Occipital lobe (tissue), 2 donors: Measurements from ENCODE around the gene BCAT1. TPM values are rescaled to one million over a fixed set of nuclear protein-coding genes. Genes with fewer than 3 reads are reported as not detected.

Experiments
- DNase-seq: peaks from one replicate; lab custom pipeline; 2025; lab: John Stamatoyannopoulos, UW
- total RNA-seq: library from RNA; depleted of rRNA; stranded (reverse); fragments of >200 nt; gene quantifications from one replicate; pipeline ENCODE4 v1.2.3, GENCODE V29; 2014

BCAT1 gene, protein sequence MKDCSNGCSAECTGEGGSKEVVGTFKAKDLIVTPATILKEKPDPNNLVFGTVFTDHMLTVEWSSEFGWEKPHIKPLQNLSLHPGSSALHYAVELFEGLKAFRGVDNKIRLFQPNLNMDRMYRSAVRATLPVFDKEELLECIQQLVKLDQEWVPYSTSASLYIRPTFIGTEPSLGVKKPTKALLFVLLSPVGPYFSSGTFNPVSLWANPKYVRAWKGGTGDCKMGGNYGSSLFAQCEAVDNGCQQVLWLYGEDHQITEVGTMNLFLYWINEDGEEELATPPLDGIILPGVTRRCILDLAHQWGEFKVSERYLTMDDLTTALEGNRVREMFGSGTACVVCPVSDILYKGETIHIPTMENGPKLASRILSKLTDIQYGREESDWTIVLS
- total RNA-seq, result 45.2 TPM

DNA sequence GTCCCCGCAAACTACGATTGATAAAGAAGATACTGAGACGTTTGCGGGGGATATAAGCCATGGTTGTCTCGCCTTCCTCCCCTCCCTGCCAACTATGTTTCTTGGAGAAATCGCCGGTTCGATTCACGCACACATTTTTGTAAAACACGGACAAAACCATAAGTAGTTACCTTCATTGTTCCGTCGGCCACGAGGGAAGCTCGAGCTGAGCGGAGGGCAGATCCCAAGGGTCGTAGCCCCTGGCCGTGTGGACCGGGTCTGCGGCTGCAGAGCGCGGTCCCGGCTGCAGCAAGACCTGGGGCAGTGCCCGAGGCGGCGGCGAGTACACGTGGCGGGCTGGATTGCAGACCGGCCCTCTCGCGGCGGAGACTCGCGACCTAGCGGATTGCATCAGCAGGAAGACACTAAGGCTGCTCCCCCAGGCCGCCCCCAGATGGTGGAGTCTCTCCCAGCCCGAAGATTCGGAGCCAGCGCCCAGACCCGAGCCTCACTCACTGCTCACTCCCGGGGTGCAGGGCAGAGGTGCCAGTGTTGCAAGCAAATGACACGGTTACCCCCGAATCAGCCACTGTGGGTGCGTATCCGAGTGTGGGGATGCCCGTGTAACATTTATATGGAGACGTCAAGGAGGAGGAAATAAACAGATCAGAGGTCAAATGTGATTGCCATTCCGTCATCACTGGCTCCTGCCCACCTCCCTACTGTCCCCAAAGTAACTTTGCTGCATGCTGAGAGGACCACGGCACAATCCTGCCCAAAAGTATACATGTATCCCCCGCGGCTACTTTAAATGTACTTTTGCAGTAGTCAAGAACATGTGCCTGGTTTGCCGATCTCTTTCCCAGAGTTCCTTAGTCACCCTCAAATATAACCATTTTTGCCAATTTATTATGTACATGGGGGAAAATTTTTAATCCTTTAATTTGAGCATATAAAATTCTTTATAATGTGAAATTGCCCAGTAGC, at the start of gene BCAT1:
BCAT1 (minus strand) TSS at position 345 of the 966 bp plus-strand sequence; CDS start at position 176, 169 bp downstream.
- no peak for DNase-seq

DNA sequence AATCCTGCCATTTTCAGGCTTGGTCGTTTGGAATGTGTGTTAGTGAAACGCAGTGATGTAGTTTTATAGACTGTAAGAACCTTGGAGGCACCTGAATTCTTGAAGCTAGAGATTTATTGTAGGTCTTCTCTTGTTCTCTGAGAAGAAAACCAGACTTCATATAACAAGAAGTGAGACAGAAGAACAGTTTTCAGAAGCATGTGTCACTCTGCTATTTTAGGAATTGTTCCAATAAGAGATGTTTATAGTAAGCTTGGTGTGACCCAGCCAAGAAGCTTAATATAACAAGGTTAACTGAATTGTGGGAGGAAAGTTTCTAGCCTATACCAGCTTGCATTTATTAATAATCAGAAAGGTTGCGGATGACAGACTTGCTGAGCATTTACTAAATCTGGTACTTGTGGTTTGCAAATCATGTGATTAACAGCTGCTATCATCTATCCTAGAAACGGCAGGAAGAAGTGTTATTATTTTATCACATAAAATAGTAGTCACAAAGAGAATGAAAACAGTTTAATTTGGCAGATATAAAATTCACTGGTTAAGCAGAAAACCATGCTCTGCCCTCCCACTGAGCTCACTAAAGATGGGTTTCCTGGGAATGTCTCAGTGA, 49.2 kb upstream of the BCAT1 start:
- DNase-seq, result no peak

DNA sequence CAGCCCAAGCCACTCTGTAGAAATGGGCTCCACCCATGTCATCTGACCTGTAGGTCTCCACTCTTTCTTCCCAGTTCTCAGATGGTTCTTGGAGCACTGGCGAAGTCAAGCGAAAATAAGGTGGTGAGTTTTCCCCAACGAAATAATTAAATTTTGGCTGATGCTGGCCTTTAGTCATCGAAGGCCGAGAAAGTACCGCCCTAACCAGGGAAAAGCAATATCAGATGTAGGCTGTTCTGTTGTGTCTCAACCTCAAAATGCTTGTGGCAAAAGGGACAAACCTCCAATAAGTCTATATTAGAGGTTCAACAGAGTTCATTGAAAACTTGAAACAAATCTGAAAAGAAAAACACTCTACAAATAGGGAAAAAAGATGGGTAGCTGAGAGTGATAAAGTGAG, 48.6 kb upstream of the BCAT1 start:
- DNase-seq, result no peak

DNA sequence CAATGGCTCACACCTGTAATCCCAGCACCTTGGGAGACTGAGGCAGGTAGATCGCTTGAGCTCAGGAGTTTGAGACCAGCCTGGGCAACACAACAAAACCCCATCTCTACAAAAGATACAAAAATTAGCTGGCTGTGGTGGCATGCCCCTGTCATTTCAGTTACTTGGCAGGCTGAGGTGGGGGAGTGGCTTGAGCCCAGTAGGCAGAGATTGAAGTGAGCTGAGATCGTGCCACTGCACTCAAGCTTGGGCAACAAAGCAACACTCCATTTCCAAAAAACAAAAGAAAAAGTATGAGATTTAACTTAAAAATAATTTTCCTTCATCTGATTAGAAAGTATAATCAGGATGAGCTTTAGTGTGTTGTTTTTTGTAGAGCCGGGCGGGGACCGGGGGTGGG, 47.9 kb upstream of the BCAT1 start:
- DNase-seq, result no peak

DNA sequence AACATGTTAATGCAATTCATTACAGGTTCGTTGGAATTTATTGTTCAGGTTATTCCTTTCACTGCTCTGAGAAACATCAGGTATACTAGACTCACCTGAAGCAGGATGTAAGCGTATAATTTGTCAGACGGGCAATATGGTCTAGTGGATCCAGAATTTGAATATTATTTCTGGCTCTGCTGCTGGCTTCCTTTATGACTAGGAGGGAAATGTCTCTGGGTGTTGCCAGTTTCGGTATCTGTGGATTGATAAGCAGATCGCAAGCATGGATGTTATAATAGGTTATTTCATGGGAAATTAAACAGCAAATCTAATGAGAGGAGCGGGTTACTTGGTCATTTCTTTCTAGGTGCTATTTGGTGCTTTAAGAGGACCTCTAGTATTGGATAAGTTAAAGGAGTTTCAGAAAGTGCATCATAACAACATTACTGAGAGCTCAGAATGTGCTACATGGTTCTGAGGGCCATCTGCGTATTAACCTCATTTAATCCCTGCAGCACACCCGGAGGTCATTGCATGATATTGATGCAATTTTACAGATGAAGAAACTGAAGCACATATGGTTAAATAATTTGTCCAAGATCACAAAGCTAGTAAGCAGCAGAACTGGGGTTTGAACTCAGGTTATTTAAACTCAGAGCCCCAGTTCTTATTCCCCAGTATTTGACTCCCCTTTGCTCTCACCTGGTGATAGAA, 47.3 kb upstream of the BCAT1 start:
- DNase-seq, result no peak

DNA sequence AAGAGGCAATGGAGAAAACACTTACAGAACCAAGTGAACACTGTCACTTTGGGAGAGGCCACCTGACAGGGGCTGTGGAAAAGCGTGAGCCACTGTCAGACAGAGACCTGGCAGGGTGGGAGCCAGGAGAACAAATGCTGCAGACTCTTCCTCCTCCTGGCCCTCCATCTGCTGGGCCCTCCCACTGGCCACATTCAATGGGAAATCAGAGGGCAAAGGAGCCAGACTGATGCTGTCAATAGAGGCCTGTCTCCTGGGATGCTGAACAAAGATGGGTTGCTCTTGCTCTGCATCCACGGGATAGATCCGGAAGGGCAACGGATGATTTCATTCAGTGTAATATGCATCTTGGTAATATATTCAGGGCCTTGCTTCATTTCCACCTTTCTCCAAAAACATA, 44.9 kb upstream of the BCAT1 start:
- no peak for DNase-seq

DNA sequence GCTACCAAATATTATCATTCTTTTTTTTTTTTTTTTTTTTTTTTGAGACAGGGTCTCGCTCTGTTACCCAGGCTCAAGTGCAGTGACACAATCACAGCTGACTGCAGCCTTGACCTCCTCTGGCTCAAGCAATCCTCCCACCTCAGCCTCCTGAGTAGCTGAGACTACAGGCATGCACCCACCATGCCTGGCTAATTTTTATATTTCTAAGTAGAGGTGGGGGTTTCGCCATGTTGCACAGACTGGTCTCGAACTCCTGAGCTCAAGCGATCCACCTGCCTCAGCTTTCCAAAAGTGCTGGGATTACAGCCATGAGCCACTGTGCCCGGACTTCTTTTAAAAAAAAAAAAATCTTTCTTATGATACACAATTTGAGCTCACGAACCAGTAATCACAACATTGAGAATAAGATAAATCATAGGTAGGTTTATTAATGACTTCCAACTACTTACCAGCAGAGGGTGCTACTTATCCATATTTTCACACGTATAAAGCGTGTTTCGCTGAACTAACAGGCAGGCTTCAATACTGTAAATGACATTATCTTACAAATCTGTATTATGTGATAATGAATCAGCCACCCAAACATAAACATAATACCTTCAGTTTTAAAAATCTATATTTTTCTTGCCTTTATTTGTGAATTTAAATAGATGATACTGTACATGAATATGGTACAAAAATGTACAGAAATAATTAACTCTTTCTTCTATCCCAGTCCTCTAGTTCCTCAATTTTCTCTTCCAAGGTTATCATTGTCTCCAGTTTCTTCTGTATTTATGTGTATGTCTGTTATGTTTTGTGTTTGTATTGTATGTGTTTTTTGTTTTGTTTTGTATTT, 42.5 kb upstream of the BCAT1 start:
- DNase-seq, result no peak

DNA sequence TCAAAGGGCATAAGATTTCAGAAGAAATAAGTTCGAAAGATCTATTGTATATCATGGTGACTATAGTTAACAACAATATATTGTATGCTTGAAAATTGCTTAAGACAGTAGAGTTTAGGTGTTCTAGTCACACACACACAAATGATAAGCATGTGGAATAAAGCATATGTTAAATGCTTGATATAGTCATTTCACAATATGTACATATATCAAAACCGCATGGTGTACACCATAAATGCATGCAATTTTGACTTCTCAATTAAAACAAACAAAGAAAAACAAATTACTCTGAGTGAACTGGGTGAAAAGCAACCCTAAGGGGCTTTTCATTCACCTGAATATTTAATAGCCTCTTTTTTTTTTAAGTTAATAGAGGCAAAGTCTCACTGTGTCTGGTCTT, 40.3 kb upstream of the BCAT1 start:
- DNase-seq, result no peak

DNA sequence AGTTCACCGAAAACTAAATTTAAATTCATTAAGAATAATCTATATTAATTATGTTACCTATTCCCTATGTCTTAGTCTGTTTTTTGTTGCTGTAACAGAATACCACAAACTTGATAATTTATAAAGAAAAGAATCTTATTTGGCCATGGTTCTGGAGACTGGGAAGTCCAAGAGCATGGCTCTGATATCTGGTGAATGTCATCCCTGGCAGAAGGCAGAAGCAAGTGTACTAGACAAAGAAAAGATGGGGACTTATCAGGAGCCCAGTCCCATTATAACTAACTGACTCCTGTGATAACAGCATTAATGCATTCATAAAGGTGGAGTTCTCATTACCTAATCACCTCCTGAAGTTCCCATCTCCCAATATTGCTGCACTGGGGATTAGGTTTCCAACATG, 33.3 kb upstream of the BCAT1 start:
- DNase-seq, result no peak

DNA sequence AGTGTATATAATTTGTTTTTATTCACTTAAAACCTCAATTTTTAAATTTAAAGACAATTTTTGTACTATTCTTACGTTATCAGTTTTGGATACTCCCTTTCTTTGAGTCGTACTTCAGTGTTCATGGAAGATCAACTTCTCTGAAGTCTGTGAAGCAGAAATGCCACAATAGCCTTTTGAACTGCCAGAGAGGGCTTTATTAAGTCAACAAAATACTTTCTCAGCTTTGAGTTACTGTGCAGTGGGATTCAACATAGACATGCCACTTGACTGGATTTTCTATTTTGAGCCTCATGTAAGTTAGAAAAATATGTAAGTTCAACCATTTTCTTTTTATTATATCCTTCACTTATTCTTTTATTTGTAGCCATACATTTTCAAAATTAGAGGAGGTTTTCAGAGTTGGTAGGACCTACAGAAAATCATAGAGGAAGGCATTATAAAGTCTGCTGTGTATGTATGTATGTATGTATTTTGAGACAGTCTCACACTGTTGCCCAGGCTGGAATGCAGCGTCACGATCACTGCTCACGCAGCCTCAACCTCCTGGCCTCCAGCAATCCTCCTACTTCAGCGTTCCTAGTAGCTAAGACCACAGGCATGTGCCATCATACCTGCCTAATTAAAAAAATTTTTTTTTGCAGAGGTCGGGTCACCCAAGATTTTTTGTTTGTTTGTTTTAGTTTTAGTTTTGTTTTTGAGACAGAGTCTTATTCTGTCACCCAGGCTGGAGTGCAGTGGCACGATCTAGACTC, 31.3 kb upstream of the BCAT1 start:
- DNase-seq, result no peak

DNA sequence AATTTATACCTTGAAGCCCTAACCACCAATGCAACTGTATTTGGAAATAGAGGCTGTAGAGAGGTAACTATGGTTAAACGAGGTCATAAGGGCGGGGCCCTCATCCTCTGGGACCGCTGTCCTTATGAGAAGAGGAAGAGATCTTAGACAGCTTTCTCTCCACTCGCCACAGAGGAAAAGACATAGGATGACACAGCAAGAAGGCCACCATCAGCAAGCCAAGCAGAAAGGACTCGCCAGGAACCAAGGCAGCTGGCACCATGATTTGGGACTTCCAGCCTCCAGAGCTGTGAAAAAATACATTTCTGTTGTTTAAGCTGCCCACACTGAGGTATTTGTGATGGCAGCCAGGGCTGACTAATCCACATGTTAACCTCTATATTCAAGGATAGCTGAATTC, 30.4 kb upstream of the BCAT1 start:
- no peak for DNase-seq

DNA sequence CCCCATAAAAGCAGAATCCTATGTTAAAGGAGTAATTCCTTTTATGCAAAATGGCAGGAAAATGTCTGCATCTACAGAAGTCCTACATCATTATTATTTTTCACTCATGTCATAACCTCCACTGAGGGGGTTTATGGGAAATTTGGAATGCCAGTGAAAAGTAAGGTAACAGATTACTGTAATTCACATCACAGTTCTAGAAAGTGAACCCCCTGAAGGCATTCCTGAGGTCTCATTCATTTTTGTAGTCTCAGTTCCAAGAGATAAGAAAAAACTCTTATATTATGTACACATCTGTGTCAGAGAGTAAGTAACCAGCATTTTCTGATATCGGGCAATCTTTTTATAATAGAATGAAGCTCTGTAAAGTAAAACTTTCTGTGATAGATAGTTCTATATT, 28.8 kb upstream of the BCAT1 start:
- no peak for DNase-seq

DNA sequence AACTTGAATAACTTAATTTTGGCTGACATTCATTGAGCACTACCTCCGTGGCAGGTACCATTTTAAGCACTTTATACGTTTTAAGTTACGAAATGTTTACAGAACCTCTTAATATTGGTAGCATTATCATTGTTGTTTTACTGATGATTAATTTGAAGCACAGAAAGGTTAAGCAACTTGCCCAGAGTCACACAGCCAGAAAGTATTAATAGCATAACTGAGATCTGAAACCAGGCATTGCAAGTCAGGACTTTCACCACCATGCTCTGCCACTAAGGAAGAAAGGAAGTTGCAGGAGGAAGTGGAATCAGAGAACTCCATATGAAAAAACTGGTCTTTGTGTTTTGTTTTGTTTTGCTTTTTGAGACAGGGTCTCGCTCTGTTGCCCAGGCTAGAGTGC, 28.2 kb upstream of the BCAT1 start:
- DNase-seq, result no peak

DNA sequence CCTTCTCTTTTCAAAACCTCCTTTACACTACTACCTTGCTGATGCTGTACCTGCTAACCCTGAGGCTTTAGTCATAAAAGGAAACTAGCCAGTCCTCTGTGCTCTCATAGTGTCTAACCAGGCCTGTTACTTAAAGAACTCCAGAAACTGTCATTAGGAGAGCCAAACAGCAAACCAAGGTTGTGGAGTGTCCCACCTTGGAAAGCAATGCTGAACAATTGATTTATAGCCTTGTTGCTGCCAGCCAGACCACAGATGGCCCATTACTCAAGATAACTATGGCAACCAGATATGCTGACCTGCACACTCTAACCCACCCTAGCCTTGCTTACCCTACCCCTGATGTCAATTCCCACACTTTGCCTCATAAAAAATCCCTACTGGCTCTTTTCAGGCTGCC, 26.5 kb upstream of the BCAT1 start:
- DNase-seq, result no peak

DNA sequence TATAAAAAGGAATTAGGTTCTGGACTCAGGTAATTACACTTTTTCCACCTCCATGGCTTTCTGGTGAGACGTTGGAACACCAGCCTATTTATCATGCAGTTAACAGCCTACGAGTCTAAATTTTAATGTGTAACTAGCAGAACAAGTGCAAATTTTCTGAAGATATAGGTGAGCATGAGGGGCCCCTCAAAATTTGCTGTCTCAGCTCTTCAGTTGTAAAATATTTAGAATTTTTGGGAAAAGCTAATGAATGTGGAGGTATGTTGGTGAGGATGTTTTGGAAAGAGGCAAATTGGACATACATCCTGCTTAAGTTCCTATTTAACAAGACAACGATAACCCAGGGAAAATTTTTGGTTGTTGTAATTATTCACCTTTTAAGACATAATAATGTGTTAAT, 25.3 kb upstream of the BCAT1 start:
- no peak for DNase-seq

DNA sequence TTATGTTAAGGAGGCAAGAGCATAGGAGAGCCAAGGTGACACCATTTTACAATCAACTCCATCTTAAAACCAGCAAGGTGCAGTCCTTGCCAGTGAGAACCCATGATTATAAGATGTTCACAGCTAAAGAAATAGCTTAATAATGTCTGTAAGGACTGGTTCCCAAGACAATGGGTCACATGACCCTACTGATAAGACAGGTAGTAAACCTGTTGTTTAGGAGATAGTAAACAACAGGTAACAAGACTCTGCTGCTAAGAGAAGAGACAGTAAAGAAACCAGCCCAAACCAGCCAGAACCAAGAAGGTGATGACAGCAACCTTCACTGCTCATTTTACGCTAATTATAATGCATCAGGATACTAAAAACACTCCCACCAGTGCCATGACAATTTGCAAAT, 23.2 kb upstream of the BCAT1 start:
- DNase-seq, result no peak

DNA sequence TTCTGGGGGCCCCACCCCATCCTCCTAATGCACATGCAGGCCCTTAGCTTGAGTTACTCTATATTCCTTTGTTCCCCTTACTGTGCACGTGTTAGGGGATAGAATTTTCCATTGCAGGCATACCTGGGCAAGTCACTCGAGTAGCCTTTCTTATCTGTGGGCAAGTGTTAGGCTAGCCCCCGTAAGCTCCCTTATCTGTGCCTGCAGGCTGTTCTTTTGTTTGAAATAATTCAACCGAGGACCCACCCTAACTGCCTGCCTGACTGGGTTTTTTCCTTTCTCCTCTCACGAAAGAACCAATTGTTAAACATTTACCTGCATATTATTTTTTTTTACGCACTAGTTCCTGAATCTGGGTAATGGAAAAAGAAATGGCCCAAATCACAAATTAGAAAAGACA, 21.3 kb upstream of the BCAT1 start:
- no peak for DNase-seq

DNA sequence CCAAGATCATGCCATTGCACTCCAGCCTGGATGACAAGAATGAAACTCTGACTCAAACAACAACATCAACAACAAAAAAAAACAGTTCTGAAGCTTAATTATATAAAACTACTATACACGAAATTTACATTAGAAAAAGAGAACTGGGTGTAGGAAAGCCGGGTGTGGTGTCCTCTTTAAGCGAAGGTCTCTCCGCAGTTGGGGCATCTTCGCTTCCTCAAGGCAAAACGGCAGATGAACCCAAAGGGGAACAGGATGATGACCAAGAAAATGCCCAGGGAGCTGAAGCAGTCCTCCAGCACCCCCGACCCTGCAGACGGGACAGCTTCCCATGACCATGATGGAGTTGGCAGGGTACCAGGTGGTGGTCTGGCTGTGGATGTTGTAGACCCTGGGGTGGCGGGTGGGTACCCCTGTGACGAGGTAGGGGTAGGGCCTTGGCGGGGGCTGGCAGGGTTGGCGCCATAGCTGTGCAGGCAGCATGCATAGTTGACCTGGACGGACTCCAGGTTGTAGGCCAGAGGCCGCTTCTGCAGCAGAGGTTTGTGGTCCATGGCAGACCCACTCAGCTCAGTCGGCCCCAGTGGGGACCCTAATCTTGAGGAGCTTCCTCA, 18.2 kb upstream of the BCAT1 start:
- no peak for DNase-seq

DNA sequence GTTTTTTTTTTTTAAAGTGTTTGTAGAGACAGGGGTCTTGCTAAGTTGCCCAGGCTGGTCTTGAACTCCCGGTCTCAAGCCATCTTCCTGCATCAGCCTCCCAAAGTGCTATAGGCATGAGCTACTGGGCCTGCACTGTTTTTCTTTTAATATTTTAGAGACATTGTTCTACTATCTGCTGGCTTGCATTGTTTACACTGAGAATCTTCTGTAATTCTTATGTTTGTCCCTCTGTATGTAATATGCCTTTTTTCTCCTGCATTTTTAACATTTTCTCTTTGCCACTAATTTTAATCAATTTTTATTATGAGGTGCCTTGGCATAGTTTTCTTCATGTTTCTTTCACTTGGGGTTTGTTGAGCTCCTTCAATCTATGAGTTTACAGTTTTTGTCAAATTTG, 15.4 kb upstream of the BCAT1 start:
- no peak for DNase-seq
